PC-9 (cell line): ENCODE data around the gene NKAIN2. TPM values are rescaled to one million over a fixed set of nuclear protein-coding genes. Genes with fewer than 3 reads are reported as not detected.

ENCODE experiments used
- BruUV-seq: library from RNA; stranded (reverse); fragments of 400-500 nt; replicated peaks from 2 replicates; lab custom pipeline; 2021; lab: Mats Ljungman, UMichigan
- CTCF ChIA-PET: fragments of 300-600 bp; sonication (Branson Sonifier 250); formaldehyde crosslinking; loops from one replicate; lab custom pipeline; 2022; ENCODE audit warnings: antibody characterized with exemption; lab: Charles Lee
- POLR2A ChIA-PET: fragments of 300-600 bp; sonication (Branson Sonifier 250); formaldehyde crosslinking; loops from one replicate; lab custom pipeline; 2022; ENCODE audit warnings: antibody characterized with exemption; ENCODE audit not compliant: unreplicated experiment; lab: Charles Lee
- DNase-seq, 2 experiments: peaks; one replicate each; pipeline versions ENCODE4 v3.0.0 to v3.0.0-alpha.2; 2015 to 2022; ENCODE audit warnings: mixed read lengths in 1 of 2
- H2AFZ ChIP-seq: fragments of 200-600 bp; sonication (generic); 2 replicates; pipeline ENCODE4 v1.8.1; 2017; ENCODE audit warnings: antibody characterized with exemption
- H3F3A ChIP-seq: fragments of 200-600 bp; sonication (generic); 2 replicates; pipeline ENCODE4 v1.8.1; 2017; ENCODE audit warnings: antibody characterized with exemption, mild to moderate bottlenecking, low read depth; ENCODE audit not compliant: insufficient read depth
- H3K27ac ChIP-seq: fragments of 200-600 bp; sonication (generic); 2 replicates; pipeline ENCODE4 v1.6.1; 2016; ENCODE audit warnings: mixed run types
- H3K27me3 ChIP-seq: fragments of 200-600 bp; sonication (generic); 2 replicates; pipeline ENCODE4 v1.6.1; 2016; ENCODE audit warnings: low read depth, mixed run types; ENCODE audit not compliant: insufficient read depth
- H3K36me3 ChIP-seq: fragments of 200-600 bp; sonication (generic); 2 replicates; pipeline ENCODE4 v1.6.1; 2016; ENCODE audit warnings: low read depth, mixed run types
- H3K4me1 ChIP-seq: fragments of 200-600 bp; sonication (generic); replicated peaks from 2 replicates; pipeline ENCODE4 v1.6.1; 2016; ENCODE audit warnings: mixed run types; ENCODE audit not compliant: insufficient read depth
- H3K4me2 ChIP-seq: fragments of 200-600 bp; sonication (generic); 2 replicates; pipeline ENCODE4 v1.6.1; 2017; ENCODE audit warnings: mixed run types
- H3K4me3 ChIP-seq: fragments of 200-600 bp; sonication (generic); 2 replicates; pipeline ENCODE4 v1.6.1; 2016; ENCODE audit warnings: mixed run types
- H3K79me2 ChIP-seq: fragments of 200-600 bp; sonication (generic); 2 replicates; pipeline ENCODE4 v1.6.1; 2017; ENCODE audit warnings: low read depth, mixed run types
- H3K9me2 ChIP-seq: fragments of 200-600 bp; sonication (generic); 2 replicates; pipeline ENCODE4 v1.8.1; 2017; ENCODE audit warnings: mild to moderate bottlenecking; ENCODE audit not compliant: insufficient read depth
- H3K9me3 ChIP-seq: fragments of 200-600 bp; sonication (generic); 2 replicates; pipeline ENCODE4 v1.8.1; 2016; ENCODE audit warnings: low read depth; ENCODE audit not compliant: insufficient read depth
- H4K20me1 ChIP-seq: fragments of 200-600 bp; sonication (generic); 2 replicates; pipeline ENCODE4 v1.8.1; 2017; ENCODE audit not compliant: insufficient read depth
- CTCF ChIP-seq: fragments of 200-600 bp; sonication (generic); conservative IDR thresholded peaks from 2 replicates; pipeline ENCODE4 v1.6.1; 2017; ENCODE audit warnings: mixed run types, antibody characterized with exemption, mild to moderate bottlenecking, moderate library complexity
- EZH2 ChIP-seq: fragments of 200-600 bp; sonication (generic); IDR thresholded peaks from 2 replicates; pipeline ENCODE4 v1.8.0; 2017; ENCODE audit warnings: antibody characterized with exemption, low read depth
- intact Hi-C: fragments of 100-400 bp; cut with micrococcal nuclease; formaldehyde crosslinking; loops from one replicate; pipeline ENCODE4 v1.10.0; 2022; ENCODE audit not compliant: unreplicated experiment
- total RNA-seq: library from RNA; stranded (reverse); gene quantifications from 2 replicates; pipeline ENCODE4 v1.2.3, GENCODE V29; 2021

The NKAIN2 gene
- total RNA-seq, 1 experiment from 2014 or later = not detected

GRCh38 chr6:124872361-124873065 is 1068.8 kb downstream of the NKAIN2 start:
- H3K4me2 ChIP-seq = no peak overlapping the region

GRCh38 chr6:124873066-124873410 is 1069.4 kb downstream of the NKAIN2 start:
- intact Hi-C loops = loop anchor here (5.0 kb wide), 2 partner anchors 879 to 894 kb away; no protein-coding TSS in a partner anchor
- no peak overlapping the region for H3K4me3 ChIP-seq
- no TSS peak for BruUV-seq

More at GRCh38 chr6:124872361-124873065, 1068.8 kb downstream of the NKAIN2 start:
- H3K9me3 ChIP-seq = no peaks in the 10 kb centered on the region
- no peaks in the 10 kb centered on the region for H3K79me2 ChIP-seq
- H3K27me3 ChIP-seq = no peaks in the 10 kb centered on the region
- no peak overlapping the region for H2AFZ ChIP-seq
- intact Hi-C loops = loop anchor here (5.0 kb wide), 2 partner anchors 880 to 895 kb away; no protein-coding TSS in a partner anchor
- no peaks in the 10 kb centered on the region for H3K36me3 ChIP-seq
- TF ChIP-seq CTCF (no peak), EZH2 (no peak)
- H3F3A ChIP-seq = no peaks in the 10 kb centered on the region
- H3K4me1 ChIP-seq = no peaks in the 10 kb centered on the region
- H3K27ac ChIP-seq = no peak overlapping the region
- H3K9me2 ChIP-seq = no peaks in the 10 kb centered on the region
- BruUV-seq = no TSS peak
- DNase-seq = no peak
- H4K20me1 ChIP-seq = no peaks in the 10 kb centered on the region
- CTCF ChIA-PET = no interaction called here
- POLR2A ChIA-PET = no interaction called here
- no peak overlapping the region for H3K4me3 ChIP-seq

More at GRCh38 chr6:124873066-124873410, 1069.4 kb downstream of the NKAIN2 start:
- Histone ChIP-seq H3F3A (no peaks in the 10 kb centered on the region), H3K36me3 (no peaks in the 10 kb centered on the region), H3K27me3 (no peaks in the 10 kb centered on the region), H3K9me3 (no peaks in the 10 kb centered on the region), H2AFZ (no peak overlapping the region), H3K4me2 (no peak overlapping the region), H4K20me1 (no peaks in the 10 kb centered on the region), H3K9me2 (no peaks in the 10 kb centered on the region), H3K79me2 (no peaks in the 10 kb centered on the region), H3K4me1 (no peaks in the 10 kb centered on the region), H3K27ac (no peak overlapping the region)
- TF ChIP-seq EZH2 (no peak), CTCF (no peak)
- ChIA-PET CTCF (no interaction called here), POLR2A (no interaction called here)
- no peak for DNase-seq

Other genes starting within 250 kb of the NKAIN2 start
- not detected in 2 replicates for gene TRDN, start 166.9 kb upstream of the NKAIN2 start, total RNA-seq